ENCODE data around the gene WNT9B. TPM values are rescaled to one million over a fixed set of nuclear protein-coding genes. Genes with fewer than 3 reads are reported as not detected.

Gene WNT9B
- total RNA-seq, 1 experiment from 2014 or later = 0.70 TPM

- Histone ChIP-seq H3K79me1 (ENCODE audit: insufficient read depth, low read depth, low read length, poor library complexity, severe bottlenecking) (no peaks in the 10 kb centered on the region), H3K4ac (ENCODE audit: low read depth, low read length) (no peak overlapping the region), H4K8ac (replicated peaks; ENCODE audit: insufficient read length, low read depth, low read length) (no peak overlapping the region), H2AFZ (ENCODE audit: low read length) (no peak overlapping the region), H3T11ph (ENCODE audit: low read length) (no peak overlapping the region), H2BK120ac (ENCODE audit: low read depth, low read length, poor library complexity, severe bottlenecking) (no peak overlapping the region), H2BK5ac (ENCODE audit: insufficient read length, low read length) (no peak overlapping the region), H3K18ac (ENCODE audit: insufficient read length, low read depth, low read length) (no peak overlapping the region), H3K4me1 (ENCODE audit: insufficient read depth, low read length) (no peaks in the 10 kb centered on the region), H4K5ac (ENCODE audit: insufficient read length, low read depth, low read length) (no peak overlapping the region), H3K4me2 (ENCODE audit: insufficient read depth, insufficient read length, low read length) (no peak overlapping the region), H3K9me3 (ENCODE audit: control insufficient read depth, low read depth, low read length) (no peaks in the 10 kb centered on the region), H3K23me2 (ENCODE audit: insufficient read length, low read depth, low read length, poor library complexity, severe bottlenecking) (no peaks in the 10 kb centered on the region), H4K20me1 (ENCODE audit: control insufficient read depth, insufficient read depth, insufficient read length) (no peaks in the 10 kb centered on the region), H3K9ac (ENCODE audit: extremely low read depth, insufficient read length, low read length) (no peak overlapping the region), H3K27ac (ENCODE audit: insufficient read length, low read depth, low read length) (no peak overlapping the region), H2BK12ac (ENCODE audit: insufficient read length, low read depth, low read length) (no peak overlapping the region), H3K14ac (ENCODE audit: insufficient read depth, low read length) (no peak overlapping the region), H2BK15ac (ENCODE audit: low read depth, low read length) (no peak overlapping the region), H3K56ac (ENCODE audit: insufficient read length, low read depth, low read length) (no peak overlapping the region), H2BK20ac (ENCODE audit: low read depth, low read length, poor library complexity, severe bottlenecking) (no peak overlapping the region), H3K27me3 (ENCODE audit: insufficient read depth, low read length) (no peaks in the 10 kb centered on the region), H4K91ac (ENCODE audit: insufficient read length, low read depth, low read length) (no peak overlapping the region), H3K23ac (ENCODE audit: insufficient read length, low read depth, low read length) (no peak overlapping the region), H3K79me2 (ENCODE audit: insufficient read depth, low read length) (no peaks in the 10 kb centered on the region), H2AK5ac (ENCODE audit: insufficient read length, low read length) (no peak overlapping the region)
- no peak for DNase-seq
- Mint-ChIP-seq H3K36me3 (ENCODE audit: insufficient read depth in 1 of 3, low read depth in 3 of 3) (no peaks in the 10 kb centered on the region), H3K9me3 (peaks cover 0 to 8% of the 10 kb centered on the region in 2 experiments; a peak in 3 of 5 replicates), H3K27me3 (ENCODE audit: low read depth) (peaks cover 3% of the 10 kb centered on the region), H3K27ac (no peak overlapping the region), H3K4me3 (no peak overlapping the region), H3K4me1 (peaks cover 12 to 17% of the 10 kb centered on the region in 2 experiments)
- WGBS (ENCODE audit: extremely low coverage, insufficient read length, low lambda C conversion rate) = no CpG with 5 or more reads among the region's 2 CpGs
- TF ChIP-seq CTCF (conservative IDR thresholded peaks at IDR 0.05) = no peak
Observed at GRCh38 chr17:46898364-46898763, 47.0 kb downstream of the WNT9B start.
